GM12878 (cell line): ENCODE measurements around the gene GAL. TPM values are rescaled to one million over a fixed set of nuclear protein-coding genes. Genes with fewer than 3 reads are reported as not detected.

ENCODE experiments used
- ATAC-seq: fragments of 200-7000 bp; cut with Tn5 transposase; 3 replicates; pipeline ENCODE4 v1.9.1; 2020; ENCODE audit warnings: mild to moderate bottlenecking, moderate library complexity
- BruUV-seq: library from RNA; stranded (reverse); fragments of 400-500 nt; replicated peaks from 2 replicates; lab custom pipeline; 2021; lab: Mats Ljungman, UMichigan
- CTCF ChIA-PET: fragments of 300-600 bp; sonication (Branson Sonifier 250); formaldehyde crosslinking; extraction: SDS; loops from one replicate; lab custom pipeline; 2021; ENCODE audit warnings: inconsistent platforms; lab: Yijun Ruan, JAX
- POLR2A ChIA-PET: fragments of 350-600 bp; formaldehyde crosslinking; extraction: SDS; loops from one replicate; lab custom pipeline; 2021; ENCODE audit warnings: inconsistent platforms; lab: Charles Lee
- RAD21 ChIA-PET: fragments of 300-600 bp; sonication (Branson Sonifier 250); formaldehyde crosslinking; loops from one replicate; lab custom pipeline; 2023; ENCODE audit warnings: antibody characterized with exemption; ENCODE audit not compliant: unreplicated experiment; lab: Charles Lee
- SMC1A ChIA-PET: fragments of 300-600 bp; sonication (Branson Sonifier 250); formaldehyde crosslinking; loops from one replicate; lab custom pipeline; 2023; ENCODE audit not compliant: unreplicated experiment, uncharacterized antibody; lab: Charles Lee
- DNase-seq: peaks from one replicate; pipeline ENCODE4 v3.0.0-alpha.2; 2011; ENCODE audit warnings: low read depth, low spot score
- FAIRE-seq: peaks from 3 replicates; lab custom pipeline; 2011; peaks lifted over from hg19 to GRCh38; lab: Jason Lieb, UNC
- H2AFZ ChIP-seq: 2 replicates; pipeline ENCODE4 v1.6.0; 2011; ENCODE audit warnings: low read depth, low read length, control low read depth; ENCODE audit not compliant: control insufficient read depth
- H3K27ac ChIP-seq: 2 replicates; pipeline ENCODE4 v1.5.1; 2011; ENCODE audit warnings: control low read depth; ENCODE audit not compliant: control insufficient read depth, insufficient read depth
- H3K27me3 ChIP-seq, 2 experiments: replicated peaks in 1 of 2; 2 replicates each; pipeline versions ENCODE4 v1.6.0 to v1.6.1; 2011; ENCODE audit warnings: low read length in 1 of 2; ENCODE audit not compliant: control insufficient read depth in 2 of 2, insufficient read depth in 2 of 2
- H3K36me3 ChIP-seq, 2 experiments: 2 replicates each; pipeline ENCODE4 v1.5.1; 2011; ENCODE audit warnings: low read length in 1 of 2; ENCODE audit not compliant: control insufficient read depth in 2 of 2, insufficient read depth in 2 of 2
- H3K4me1 ChIP-seq: 2 replicates; pipeline ENCODE4 v1.6.1; 2011; ENCODE audit warnings: mild to moderate bottlenecking, low read length, moderate library complexity, mixed read lengths; ENCODE audit not compliant: control insufficient read depth, insufficient read depth
- H3K4me2 ChIP-seq: 2 replicates; pipeline ENCODE4 v1.6.0; 2011; ENCODE audit warnings: control low read depth; ENCODE audit not compliant: control insufficient read depth, insufficient read depth
- H3K4me3 ChIP-seq: fragments of 200-600 bp; sonication (generic); 2 replicates; pipeline ENCODE4 v1.5.1; 2016
- H3K79me2 ChIP-seq: 2 replicates; pipeline ENCODE4 v1.6.0; 2011; ENCODE audit warnings: low read length; ENCODE audit not compliant: control insufficient read depth, insufficient read depth
- H3K9ac ChIP-seq: 2 replicates; pipeline ENCODE4 v1.8.0; 2011; ENCODE audit warnings: low read length, control low read depth, mixed read lengths; ENCODE audit not compliant: control insufficient read depth, insufficient read depth
- H3K9me3 ChIP-seq: replicated peaks from 3 replicates; pipeline ENCODE4 v1.5.1; 2011; ENCODE audit warnings: mild to moderate bottlenecking, low read length; ENCODE audit not compliant: control insufficient read depth, insufficient read depth
- H4K20me1 ChIP-seq: 2 replicates; pipeline ENCODE4 v1.6.0; 2011; ENCODE audit not compliant: control insufficient read depth, insufficient read depth
- ASH2L ChIP-seq: fragments of 300-600, 200-600 bp; sonication (generic); IDR thresholded peaks from 2 replicates; pipeline ENCODE4 v1.6.1; 2017; ENCODE audit warnings: low read depth, mild to moderate bottlenecking, borderline replicate concordance
- BMI1 ChIP-seq: fragments of 450-650 bp; IDR thresholded peaks from 2 replicates; pipeline ENCODE4 v1.6.1; 2016; ENCODE audit warnings: mild to moderate bottlenecking, moderate library complexity, borderline replicate concordance
- CBFB ChIP-seq: IDR thresholded peaks from 2 replicates; pipeline ENCODE4 v1.6.1; 2016; ENCODE audit warnings: antibody characterized with exemption, low read depth
- CUX1 ChIP-seq: IDR thresholded peaks from 2 replicates; pipeline ENCODE4 v1.6.1; 2012; ENCODE audit warnings: improper control_type of control experiment, low read depth, low read length; ENCODE audit not compliant: insufficient replicate concordance
- EP300 ChIP-seq, 2 experiments: fragments of 150-350 bp in 1 of 2; IDR thresholded peaks; 2 replicates each; pipeline ENCODE4 v1.6.1; 2011 to 2012; ENCODE audit warnings: low read depth in 2 of 2, low read length in 2 of 2, borderline replicate concordance in 1 of 2, improper control_type of control experiment in 1 of 2, inconsistent platforms in 1 of 2; ENCODE audit not compliant: control insufficient read depth in 1 of 2
- HDAC6 ChIP-seq: fragments of 200-600 bp; sonication (generic); IDR thresholded peaks from one replicate; pipeline ENCODE4 v1.8.0; 2017; ENCODE audit warnings: antibody characterized with exemption; ENCODE audit not compliant: unreplicated experiment
- LARP7 ChIP-seq: fragments of 450-650 bp; IDR thresholded peaks from 2 replicates; pipeline ENCODE4 v1.6.1; 2017; ENCODE audit warnings: mild to moderate bottlenecking
- NR2F1 ChIP-seq: fragments of 450-650 bp; conservative IDR thresholded peaks from 2 replicates; pipeline ENCODE4 v1.6.1; 2017; ENCODE audit warnings: mild to moderate bottlenecking
- RCOR1 ChIP-seq: conservative IDR thresholded peaks from 2 replicates; pipeline ENCODE4 v1.6.1; 2012; ENCODE audit warnings: low read depth, low read length, improper control_type of control experiment
- RELA ChIP-seq: fragments of 450-650 bp; IDR thresholded peaks from 2 replicates; pipeline ENCODE4 v1.8.0; 2014; ENCODE audit warnings: borderline replicate concordance; ENCODE audit not compliant: partially characterized antibody
- REST ChIP-seq: IDR thresholded peaks from 2 replicates; pipeline ENCODE4 v1.6.1; 2012; ENCODE audit warnings: mild to moderate bottlenecking, low read depth, low read length
- SIX5 ChIP-seq: IDR thresholded peaks from 2 replicates; pipeline ENCODE4 v1.6.1; 2011; ENCODE audit warnings: mild to moderate bottlenecking, low read depth, low read length, moderate library complexity; ENCODE audit not compliant: severe bottlenecking
- SP1 ChIP-seq: IDR thresholded peaks from one replicate; pipeline ENCODE4 v1.6.1; 2011; ENCODE audit warnings: low read depth, low read length
- SRF ChIP-seq, 2 experiments: IDR thresholded peaks; 2 replicates each; pipeline ENCODE4 v1.6.1; 2011; ENCODE audit warnings: low read depth in 2 of 2, low read length in 2 of 2, mild to moderate bottlenecking in 1 of 2, moderate library complexity in 1 of 2
- STAT1 ChIP-seq: fragments of 450-650 bp; conservative IDR thresholded peaks from 2 replicates; pipeline ENCODE4 v1.6.1; 2014; ENCODE audit warnings: antibody characterized with exemption, mild to moderate bottlenecking
- TCF12 ChIP-seq: IDR thresholded peaks from 2 replicates; pipeline ENCODE4 v1.6.1; 2011; ENCODE audit warnings: low read depth, mild to moderate bottlenecking, low read length
- WGBS: methylation state at CpG from one replicate; pipeline ENCODE4 v1.1.6; 2016; ENCODE audit warnings: low lambda C conversion rate; ENCODE audit not compliant: insufficient replicate concordance, insufficient coverage; ENCODE audit errors: missing lambda C conversion rate; 5-methylcytosine and 5-hydroxymethylcytosine counted together
- in situ Hi-C: fragments of 300-500 bp; cut with MboI; formaldehyde crosslinking; loops from 9 replicates; pipeline ENCODE4 v1.14.3; 2018; ENCODE audit warnings: mixed read lengths
- intact Hi-C: fragments of 100-400 bp; cut with micrococcal nuclease; formaldehyde crosslinking; loops from one replicate; pipeline ENCODE4 v1.14.2; 2022; ENCODE audit not compliant: unreplicated experiment
- polyA plus RNA-seq, 11 experiments: library from polyadenylated mRNA; depleted of rRNA in 4 of 11; unstranded in 6 of 11; stranded (reverse) in 5 of 11; fragments of >200 nt; fragmentation: Nextera tagmentation in 4 of 11; fragmentation: Illumina TruSeq in 1 of 11; extraction: Ambion mirVana in 4 of 11; extraction: Trizol in 1 of 11; gene quantifications; 1 replicate in 1 of 11; 2 replicates in 10 of 11; pipeline versions ENCODE4 v1.2.1 to v1.2.3, GENCODE V29; 2011 to 2016; ENCODE audit warnings: inconsistent platforms in 2 of 11, missing spikeins in 2 of 11, low read depth in 1 of 11
- total RNA-seq, 4 experiments: library from RNA; depleted of rRNA in 3 of 4; stranded (reverse); fragments of >200 nt in 3 of 4; fragmentation: Illumina TruSeq in 1 of 4; extraction: Trizol in 1 of 4; gene quantifications; 2 replicates each; pipeline versions ENCODE4 v1.2.1 to v1.2.3, GENCODE V29; 2013 to 2021

Gene GAL
- total and polyA plus RNA-seq, 10 of the 15 experiments (the other 5 are each of a cell fraction or from before 2014, with no cell fraction given) = 0.35 TPM; not detected in 9

- no peak for TF ChIP-seq CUX1
Measured at GRCh38 chr11:68664141-68664540, 20.2 kb upstream of the GAL start (continued).

- Histone ChIP-seq H3K4me2 (no peak overlapping the region), H3K27ac (no peak overlapping the region), H3K27me3 (no peaks in the 10 kb centered on the region; a peak in 1 of 4 replicates), H3K4me3 (no peak overlapping the region), H3K9ac (no peak overlapping the region), H3K79me2 (no peaks in the 10 kb centered on the region), H4K20me1 (no peaks in the 10 kb centered on the region), H3K9me3 (no peaks in the 10 kb centered on the region; the same call in 2 of the 3 replicates), H3K36me3 (no peaks in the 10 kb centered on the region), H2AFZ (no peak overlapping the region), H3K4me1 (no peaks in the 10 kb centered on the region)
- BruUV-seq = no TSS peak
- FAIRE-seq (no peak), DNase-seq (no peak), ATAC-seq (no peak)
- ChIA-PET CTCF (no interaction called here), SMC1A (no interaction called here), RAD21 (no interaction called here), POLR2A (no interaction called here)
- 35% methylated on average over 7 of the region's 7 CpGs for WGBS
- intact Hi-C loops (no loop called here), in situ Hi-C loops (no loop called here)
- TF ChIP-seq SP1 (no peak), HDAC6 (no peak), RELA (no peak), REST (no peak), LARP7 (no peak), RCOR1 (no peak), BMI1 (no peak), STAT1 (no peak), NR2F1 (no peak), TCF12 (no peak), EP300 (IDR thresholded peaks at IDR 0.05; ENCODE audit: borderline replicate concordance in 1 of 2, control insufficient read depth in 1 of 2, low read depth in 2 of 2, low read length in 2 of 2) (no peak), CBFB (no peak), SIX5 (no peak), ASH2L (no peak), SRF (IDR thresholded peaks at IDR 0.05; ENCODE audit: low read depth in 2 of 2, low read length in 2 of 2) (no peak)
Measured at GRCh38 chr11:68664906-68665305, 19.4 kb upstream of the GAL start.
